ENCODE measurements around the gene NUDT3. TPM values are rescaled to one million over a fixed set of nuclear protein-coding genes. Genes with fewer than 3 reads are reported as not detected.

Gene NUDT3
- total and polyA plus RNA-seq, 9 of the 15 experiments (the other 6 are each of a cell fraction or from before 2014, with no cell fraction given), result 5.4 to 81.2 (median 56.4) TPM

DNA sequence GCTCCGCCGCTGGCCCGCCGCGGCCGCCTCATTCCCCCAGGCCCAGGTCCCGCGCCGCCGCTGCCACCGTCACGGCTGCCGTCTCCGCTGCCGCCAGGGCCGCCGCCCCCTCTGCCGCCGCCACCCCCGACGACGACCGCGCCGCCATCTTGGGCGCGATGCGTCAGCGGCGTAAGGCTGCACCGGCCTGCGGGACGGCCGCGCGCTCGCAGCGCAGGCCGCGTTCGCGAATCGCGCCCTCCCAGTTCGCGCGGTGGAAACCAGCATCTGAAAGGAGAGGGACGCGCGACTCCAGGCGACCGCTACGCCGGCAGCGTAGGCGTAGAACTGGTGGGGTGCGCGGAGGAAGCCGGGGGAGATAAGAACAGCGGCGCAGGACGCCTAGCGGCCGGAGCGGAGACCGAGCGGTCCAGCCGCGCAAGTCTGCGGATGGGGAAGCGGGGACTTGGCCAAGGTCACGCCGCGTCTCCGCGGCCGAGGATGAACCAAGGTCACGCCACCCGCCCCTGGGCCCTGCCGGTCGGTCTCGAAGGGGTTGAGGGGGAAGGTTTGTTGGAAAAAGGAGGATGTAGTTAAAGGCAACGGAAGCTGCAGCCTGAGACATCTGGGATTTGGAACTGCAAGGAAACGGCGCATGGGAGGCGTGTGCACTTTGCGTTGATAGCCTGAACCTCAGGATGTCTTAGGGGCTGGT, at the start of gene NUDT3 (continued):
- TF ChIP-seq, protein P1, sequence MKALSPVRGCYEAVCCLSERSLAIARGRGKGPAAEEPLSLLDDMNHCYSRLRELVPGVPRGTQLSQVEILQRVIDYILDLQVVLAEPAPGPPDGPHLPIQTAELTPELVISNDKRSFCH (CRISPR knock-in tag; IDR thresholded peaks at IDR 0.05), result no peak
- TF ChIP-seq, protein P1 (tag; IDR thresholded peaks at IDR 0.05), result peak; percentile 65; the same call in 1 of the 2 replicates
- TF ChIP-seq SAFB (IDR thresholded peaks at IDR 0.05; ENCODE audit: borderline replicate concordance, low read depth, low read length) (no peak), ZFX (CRISPR knock-in tag; IDR thresholded peaks at IDR 0.05) (no peak; the same call in 1 of the 2 replicates), BCOR (IDR thresholded peaks at IDR 0.05) (peak; percentile 89), ELF4 (CRISPR knock-in tag; IDR thresholded peaks at IDR 0.05) (0 out of 2 replicates have a peak, but pooled peaks have one; percentile 27), ZBTB1 (CRISPR knock-in tag; IDR thresholded peaks at IDR 0.05; ENCODE audit: borderline replicate concordance, low read depth) (no peak), ZNF121 (CRISPR knock-in tag; conservative IDR thresholded peaks at IDR 0.05) (no peak), ZKSCAN8 (CRISPR knock-in tag; IDR thresholded peaks at IDR 0.05) (no peak), NFYB (IDR thresholded peaks at IDR 0.05; ENCODE audit: extremely low read depth, insufficient read length) (no peak), ZNF780A (CRISPR knock-in tag; IDR thresholded peaks at IDR 0.05) (no peak), POLR2AphosphoS2 (IDR thresholded peaks at IDR 0.05; ENCODE audit: low read length) (no peak), JUNB (CRISPR knock-in tag; conservative IDR thresholded peaks at IDR 0.05) (no peak), CAMTA2 (CRISPR knock-in tag; conservative IDR thresholded peaks at IDR 0.05) (no peak), ZNF133 (CRISPR knock-in tag; IDR thresholded peaks at IDR 0.05) (no peak), ZNF444 (CRISPR knock-in tag; IDR thresholded peaks at IDR 0.05) (no peak), ZNF263 (CRISPR knock-in tag; IDR thresholded peaks at IDR 0.05; ENCODE audit: borderline replicate concordance) (peak; percentile 66; the same call in 1 of the 2 replicates), ZNF764 (CRISPR knock-in tag; IDR thresholded peaks at IDR 0.05; ENCODE audit: low read depth) (no peak)
- TF ChIP-seq, protein P2, sequence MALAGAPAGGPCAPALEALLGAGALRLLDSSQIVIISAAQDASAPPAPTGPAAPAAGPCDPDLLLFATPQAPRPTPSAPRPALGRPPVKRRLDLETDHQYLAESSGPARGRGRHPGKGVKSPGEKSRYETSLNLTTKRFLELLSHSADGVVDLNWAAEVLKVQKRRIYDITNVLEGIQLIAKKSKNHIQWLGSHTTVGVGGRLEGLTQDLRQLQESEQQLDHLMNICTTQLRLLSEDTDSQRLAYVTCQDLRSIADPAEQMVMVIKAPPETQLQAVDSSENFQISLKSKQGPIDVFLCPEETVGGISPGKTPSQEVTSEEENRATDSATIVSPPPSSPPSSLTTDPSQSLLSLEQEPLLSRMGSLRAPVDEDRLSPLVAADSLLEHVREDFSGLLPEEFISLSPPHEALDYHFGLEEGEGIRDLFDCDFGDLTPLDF (CRISPR knock-in tag; IDR thresholded peaks at IDR 0.05), result peak; percentile 90
- TF ChIP-seq, protein P3, sequence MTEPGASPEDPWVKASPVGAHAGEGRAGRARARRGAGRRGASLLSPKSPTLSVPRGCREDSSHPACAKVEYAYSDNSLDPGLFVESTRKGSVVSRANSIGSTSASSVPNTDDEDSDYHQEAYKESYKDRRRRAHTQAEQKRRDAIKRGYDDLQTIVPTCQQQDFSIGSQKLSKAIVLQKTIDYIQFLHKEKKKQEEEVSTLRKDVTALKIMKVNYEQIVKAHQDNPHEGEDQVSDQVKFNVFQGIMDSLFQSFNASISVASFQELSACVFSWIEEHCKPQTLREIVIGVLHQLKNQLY (CRISPR knock-in tag; conservative IDR thresholded peaks at IDR 0.05), result no peak; a peak in 1 of 4 replicates
